ENCODE results near the gene ABCD1. TPM values are rescaled to one million over a fixed set of nuclear protein-coding genes. Genes with fewer than 3 reads are reported as not detected.
A peak's percentile ranks its signal among the peaks of the same experiment; 100 is the strongest.

Gene ABCD1
- total RNA-seq, 1 donor from 2014 or later = 6.6 TPM

- Mint-ChIP-seq H3K9me3 (no peaks in the 10 kb centered on the region), H3K27ac (ENCODE audit: unreplicated experiment) (peak overlapping the region; percentile 90), H3K36me3 (ENCODE audit: low read depth) (no peaks in the 10 kb centered on the region), H3K4me1 (peaks cover 12% of the 10 kb centered on the region), H3K27me3 (ENCODE audit: low read depth) (no peaks in the 10 kb centered on the region), H3K4me3 (peak overlapping the region; percentile 76)
- no peak for DNase-seq (ENCODE audit: low read depth, low spot score)
- no peak for TF ChIP-seq CTCF (conservative IDR thresholded peaks at IDR 0.05)
Observed at GRCh38 chrX:153766098-153766817, 41.6 kb downstream of the ABCD1 start.

GRCh38 chrX:153766871-153767673 lies 42.4 kb downstream of the ABCD1 start:
- Mint-ChIP-seq H3K27me3 (ENCODE audit: low read depth) (no peaks in the 10 kb centered on the region), H3K36me3 (ENCODE audit: low read depth) (no peaks in the 10 kb centered on the region), H3K4me1 (peaks cover 12% of the 10 kb centered on the region), H3K4me3 (peak overlapping the region; percentile 76), H3K27ac (ENCODE audit: unreplicated experiment) (peak overlapping the region; percentile 90), H3K9me3 (no peaks in the 10 kb centered on the region)
- no peak for TF ChIP-seq CTCF (conservative IDR thresholded peaks at IDR 0.05)
- DNase-seq (ENCODE audit: low read depth, low spot score) = no peak

GRCh38 chrX:153767674-153768055 lies 43.0 kb downstream of the ABCD1 start:
- Mint-ChIP-seq H3K4me1 (peaks cover 12% of the 10 kb centered on the region), H3K9me3 (no peaks in the 10 kb centered on the region), H3K4me3 (no peak overlapping the region), H3K36me3 (ENCODE audit: low read depth) (no peaks in the 10 kb centered on the region), H3K27ac (ENCODE audit: unreplicated experiment) (no peak overlapping the region), H3K27me3 (ENCODE audit: low read depth) (no peaks in the 10 kb centered on the region)
- DNase-seq (ENCODE audit: low read depth, low spot score) = no peak
- no peak for TF ChIP-seq CTCF (conservative IDR thresholded peaks at IDR 0.05)

GRCh38 chrX:153768311-153769157 lies 43.9 kb downstream of the ABCD1 start:
- H3K4me3 Mint-ChIP-seq = no peak overlapping the region
- no peaks in the 10 kb centered on the region for H3K27me3 Mint-ChIP-seq (ENCODE audit: low read depth)
- TF ChIP-seq CTCF (conservative IDR thresholded peaks at IDR 0.05) = no peak
- H3K9me3 Mint-ChIP-seq = no peaks in the 10 kb centered on the region
- no peak overlapping the region for H3K27ac Mint-ChIP-seq (ENCODE audit: unreplicated experiment)
- no peak for DNase-seq (ENCODE audit: low read depth, low spot score)
- peaks cover 12% of the 10 kb centered on the region for H3K4me1 Mint-ChIP-seq
- H3K36me3 Mint-ChIP-seq (ENCODE audit: low read depth) = no peaks in the 10 kb centered on the region

- Mint-ChIP-seq H3K4me3 (no peak overlapping the region), H3K36me3 (ENCODE audit: low read depth) (no peaks in the 10 kb centered on the region), H3K27ac (ENCODE audit: unreplicated experiment) (no peak overlapping the region), H3K4me1 (peaks cover 8% of the 10 kb centered on the region), H3K27me3 (ENCODE audit: low read depth) (no peaks in the 10 kb centered on the region), H3K9me3 (no peaks in the 10 kb centered on the region)
- DNase-seq (ENCODE audit: low read depth, low spot score) = no peak
- no peak for TF ChIP-seq CTCF (conservative IDR thresholded peaks at IDR 0.05)
Observed at GRCh38 chrX:153769158-153769864, 44.7 kb downstream of the ABCD1 start.

Measured in neural crest cell (in vitro differentiated cells).